ENCODE results near the gene PAXIP1.
"Not testable (repeated sequence)": the region's sequence is repeated elsewhere in the genome, so short reads cannot be mapped to it uniquely, and the experiment has no call there.

PAXIP1 gene, protein sequence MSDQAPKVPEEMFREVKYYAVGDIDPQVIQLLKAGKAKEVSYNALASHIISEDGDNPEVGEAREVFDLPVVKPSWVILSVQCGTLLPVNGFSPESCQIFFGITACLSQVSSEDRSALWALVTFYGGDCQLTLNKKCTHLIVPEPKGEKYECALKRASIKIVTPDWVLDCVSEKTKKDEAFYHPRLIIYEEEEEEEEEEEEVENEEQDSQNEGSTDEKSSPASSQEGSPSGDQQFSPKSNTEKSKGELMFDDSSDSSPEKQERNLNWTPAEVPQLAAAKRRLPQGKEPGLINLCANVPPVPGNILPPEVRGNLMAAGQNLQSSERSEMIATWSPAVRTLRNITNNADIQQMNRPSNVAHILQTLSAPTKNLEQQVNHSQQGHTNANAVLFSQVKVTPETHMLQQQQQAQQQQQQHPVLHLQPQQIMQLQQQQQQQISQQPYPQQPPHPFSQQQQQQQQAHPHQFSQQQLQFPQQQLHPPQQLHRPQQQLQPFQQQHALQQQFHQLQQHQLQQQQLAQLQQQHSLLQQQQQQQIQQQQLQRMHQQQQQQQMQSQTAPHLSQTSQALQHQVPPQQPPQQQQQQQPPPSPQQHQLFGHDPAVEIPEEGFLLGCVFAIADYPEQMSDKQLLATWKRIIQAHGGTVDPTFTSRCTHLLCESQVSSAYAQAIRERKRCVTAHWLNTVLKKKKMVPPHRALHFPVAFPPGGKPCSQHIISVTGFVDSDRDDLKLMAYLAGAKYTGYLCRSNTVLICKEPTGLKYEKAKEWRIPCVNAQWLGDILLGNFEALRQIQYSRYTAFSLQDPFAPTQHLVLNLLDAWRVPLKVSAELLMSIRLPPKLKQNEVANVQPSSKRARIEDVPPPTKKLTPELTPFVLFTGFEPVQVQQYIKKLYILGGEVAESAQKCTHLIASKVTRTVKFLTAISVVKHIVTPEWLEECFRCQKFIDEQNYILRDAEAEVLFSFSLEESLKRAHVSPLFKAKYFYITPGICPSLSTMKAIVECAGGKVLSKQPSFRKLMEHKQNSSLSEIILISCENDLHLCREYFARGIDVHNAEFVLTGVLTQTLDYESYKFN

DNA sequence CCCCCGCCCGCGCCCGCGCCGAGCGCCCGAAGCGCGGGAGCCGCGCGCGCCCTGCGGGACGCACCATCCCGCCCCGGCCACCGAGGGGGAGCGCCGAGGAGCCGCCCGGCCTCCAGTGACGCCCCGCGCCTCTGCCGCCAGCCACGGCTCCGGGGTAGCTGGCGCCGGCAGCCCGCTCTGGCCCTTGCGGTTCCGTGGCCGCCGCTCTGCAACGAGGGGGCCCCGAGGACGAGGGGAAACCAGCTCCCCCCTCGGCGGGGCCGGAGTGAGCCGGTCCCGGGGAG, at the start of gene PAXIP1:
Gene PAXIP1 (minus strand): TSS at position 33 of the 284 bp plus-strand sequence. CDS start 195 bp downstream, outside the sequence.
- DNase-seq (ENCODE audit: low spot score) = peak; percentile 78

DNA sequence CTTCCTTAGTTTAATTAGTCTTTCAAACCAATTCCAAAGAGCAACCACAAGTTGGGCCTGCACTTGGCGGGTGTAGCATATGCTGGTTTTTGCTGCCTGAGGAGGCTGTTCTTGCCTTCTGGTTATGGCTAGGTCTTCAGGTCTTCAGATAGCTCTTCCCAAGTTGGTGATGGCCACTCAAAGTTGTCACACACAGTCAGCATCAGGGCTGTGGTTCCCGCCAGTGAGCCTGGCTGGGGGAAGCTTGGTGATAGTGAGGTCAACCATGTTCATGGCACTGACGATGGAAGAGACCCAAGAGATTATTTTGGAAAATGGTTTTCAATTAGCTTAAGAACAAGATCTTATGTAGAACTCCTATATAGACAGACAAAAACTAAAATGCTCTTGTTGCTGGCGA, 48.4 kb upstream of the PAXIP1 start:
- no peak for DNase-seq (ENCODE audit: low spot score)

DNA sequence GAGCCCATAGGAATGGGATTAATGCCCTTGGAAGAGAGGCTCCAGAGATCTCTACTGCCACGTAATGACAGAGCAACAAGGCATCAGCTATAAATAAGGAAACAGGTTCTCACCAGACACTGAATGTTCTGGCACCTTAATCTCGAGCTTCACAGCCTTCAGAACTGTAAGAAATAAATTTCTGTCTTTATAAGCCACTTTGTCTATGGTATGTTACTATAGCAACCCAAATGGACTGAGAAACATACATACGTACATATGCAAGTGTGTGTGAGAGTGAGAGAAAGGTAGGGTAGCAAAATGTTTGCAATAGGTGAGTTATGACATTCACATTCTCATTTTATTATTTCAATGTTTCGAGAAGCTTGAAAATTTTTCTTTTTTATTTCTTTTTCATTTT, 45.1 kb upstream of the PAXIP1 start:
- DNase-seq (ENCODE audit: low spot score) = no peak

DNA sequence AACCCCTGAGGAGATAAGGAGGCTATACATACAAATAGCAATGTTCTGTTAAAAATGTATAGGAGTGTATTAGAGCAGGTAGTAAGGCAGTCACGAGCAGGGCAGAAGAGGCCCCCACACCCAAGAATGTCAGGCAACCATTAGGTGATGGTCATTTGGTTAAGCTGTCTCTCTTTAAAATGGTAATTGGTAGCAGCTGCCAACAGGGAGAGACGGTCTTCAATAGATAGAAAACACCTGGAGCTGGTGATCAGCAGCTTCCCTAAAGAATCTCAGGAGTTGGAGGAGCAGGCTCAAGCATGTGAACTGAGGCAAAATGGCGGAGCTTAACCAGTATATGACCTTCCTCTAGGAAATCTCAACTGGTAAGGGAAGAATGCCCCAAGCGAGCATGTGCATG, 40.8 kb upstream of the PAXIP1 start:
- DNase-seq (ENCODE audit: low spot score) = no peak

DNA sequence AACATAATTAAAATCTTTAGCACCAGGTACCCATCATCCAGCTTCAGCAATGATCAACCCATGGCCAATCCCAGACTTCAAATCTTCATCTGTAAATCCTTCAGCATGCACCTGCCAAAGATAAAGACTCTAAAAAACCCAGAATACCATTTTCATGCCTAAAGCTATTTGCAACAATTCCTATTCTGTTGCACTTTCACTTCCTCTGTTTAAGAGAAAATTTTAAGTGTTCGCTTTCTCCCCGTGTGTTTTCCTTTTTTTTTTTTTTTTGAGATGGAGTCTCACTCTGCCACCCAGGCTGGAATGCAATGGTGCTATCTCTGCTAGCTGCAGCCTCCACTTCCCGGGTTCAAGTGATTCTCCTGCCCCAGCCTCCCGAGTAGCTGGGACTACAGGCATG, 35.4 kb upstream of the PAXIP1 start:
- DNase-seq (ENCODE audit: low spot score) = no peak

DNA sequence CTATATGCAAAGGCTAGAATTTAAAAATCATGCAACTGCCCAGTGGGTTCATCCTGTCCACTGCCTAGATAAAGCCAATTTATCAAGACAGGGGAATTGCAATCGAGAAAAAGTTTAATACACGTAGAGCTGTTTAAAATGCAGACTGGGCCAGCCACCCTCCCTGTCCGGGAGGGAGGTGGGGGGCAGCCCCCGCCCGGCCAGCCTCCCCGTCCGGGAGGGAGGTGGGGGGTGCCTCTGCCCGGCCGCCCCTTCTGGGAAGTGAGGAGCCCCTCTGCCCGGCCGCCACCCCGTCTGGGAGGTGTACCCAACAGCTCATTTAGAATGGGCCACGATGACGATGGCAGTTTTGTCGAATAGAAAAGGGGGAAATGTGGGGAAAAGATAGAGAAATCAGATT, 31.6 kb upstream of the PAXIP1 start:
- DNase-seq (ENCODE audit: low spot score) = not testable (repeated sequence)

DNA sequence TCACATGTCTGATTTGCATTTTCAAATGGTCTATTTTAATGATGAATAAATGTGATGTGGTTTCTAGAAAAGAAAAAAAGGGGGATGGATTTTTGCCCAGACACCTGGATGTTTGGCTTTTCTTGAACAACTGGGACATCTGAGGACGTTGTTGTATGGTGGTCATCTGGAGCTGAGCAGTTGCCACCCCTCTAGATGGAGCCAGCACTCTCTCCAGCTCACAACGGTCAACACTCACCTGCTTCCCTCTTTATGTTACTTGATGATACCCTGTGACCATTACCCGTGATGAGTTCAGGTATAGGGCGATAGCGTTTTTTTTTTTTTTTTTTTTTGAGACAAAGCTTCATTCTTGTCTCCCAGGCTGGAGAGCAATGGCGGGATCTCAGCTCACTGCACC, 30.1 kb upstream of the PAXIP1 start:
- DNase-seq (ENCODE audit: low spot score) = no peak

DNA sequence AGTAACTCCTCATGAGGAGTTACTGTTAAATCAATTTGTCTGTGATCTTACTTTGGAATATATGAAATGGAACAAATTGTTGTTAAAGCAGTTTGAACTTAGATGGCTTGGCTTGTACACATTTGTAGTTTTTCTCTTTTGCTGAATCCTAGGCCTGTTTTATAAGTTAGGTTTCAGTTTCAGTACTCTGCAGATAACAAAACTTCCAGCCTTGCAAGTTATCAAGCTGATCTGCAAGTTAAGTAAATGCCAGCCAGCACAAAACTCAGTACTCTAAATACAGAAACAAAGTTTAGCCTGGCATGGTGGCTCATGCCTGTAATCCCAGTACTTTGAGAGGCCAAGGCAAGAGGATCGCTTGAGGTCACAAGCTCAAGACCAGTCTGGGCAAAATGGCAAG, 25.0 kb upstream of the PAXIP1 start:
- DNase-seq (ENCODE audit: low spot score) = no peak

DNA sequence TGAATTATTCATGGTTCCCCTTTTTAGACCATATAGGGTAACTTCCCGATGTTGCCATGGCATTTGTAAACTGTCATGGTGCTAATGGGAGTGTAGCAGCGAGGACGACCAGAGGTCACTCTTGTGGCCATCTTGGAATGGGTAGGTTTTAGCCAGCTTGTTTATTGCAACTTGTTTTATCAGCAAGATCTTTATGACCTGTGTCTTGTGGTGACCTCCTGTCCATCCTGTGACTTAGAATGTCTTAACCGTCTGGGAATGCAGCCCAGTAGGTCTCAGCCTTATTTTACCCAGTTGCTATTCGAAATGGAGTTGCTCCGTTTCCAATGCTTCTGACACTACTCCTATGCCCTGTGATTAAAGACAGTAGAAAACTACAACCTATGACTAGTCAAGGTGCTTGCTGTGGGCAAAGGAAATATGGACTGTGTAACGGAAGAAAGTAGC, 18.8 kb upstream of the PAXIP1 start:
- DNase-seq (ENCODE audit: low spot score) = no peak

DNA sequence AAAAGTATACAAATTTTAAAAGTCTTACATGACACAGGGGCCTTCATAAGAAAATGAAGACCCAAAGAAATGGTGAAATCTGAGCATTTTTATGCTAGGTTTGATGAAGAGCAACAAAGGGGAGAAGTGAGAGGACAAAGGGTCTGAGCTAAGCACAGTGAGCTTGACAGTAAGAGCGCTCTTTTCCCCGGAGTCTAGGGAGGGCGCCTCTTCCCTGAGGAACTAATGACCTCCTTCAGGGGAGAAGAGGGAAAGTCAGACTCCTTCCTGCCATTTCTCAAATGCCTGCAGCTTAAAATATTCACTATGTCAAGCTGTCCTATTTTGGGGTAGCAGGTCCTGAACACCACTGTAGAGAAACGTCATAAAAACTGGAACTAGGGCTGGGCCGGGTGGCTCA, 18.1 kb upstream of the PAXIP1 start:
- DNase-seq (ENCODE audit: low spot score) = no peak

DNA sequence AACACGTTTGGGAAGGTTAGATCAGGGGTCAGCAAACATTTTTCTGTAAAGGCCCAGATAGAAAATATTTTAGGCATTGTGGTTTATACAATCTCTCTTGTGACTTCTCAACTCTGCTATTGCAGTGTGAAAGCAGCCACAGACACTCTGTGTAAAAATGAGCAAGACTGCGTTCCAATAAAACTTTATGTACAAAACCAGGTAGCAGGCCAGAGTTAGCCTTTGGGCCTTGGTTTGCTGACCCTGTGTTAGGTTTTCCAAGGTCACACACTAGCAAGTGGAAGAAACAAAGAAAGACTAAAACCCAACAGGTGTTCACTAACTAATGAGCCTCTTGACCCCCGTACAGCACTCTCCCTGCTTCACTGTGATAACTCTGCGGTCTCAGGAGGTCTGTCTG, 14.9 kb upstream of the PAXIP1 start:
- DNase-seq (ENCODE audit: low spot score) = no peak

DNA sequence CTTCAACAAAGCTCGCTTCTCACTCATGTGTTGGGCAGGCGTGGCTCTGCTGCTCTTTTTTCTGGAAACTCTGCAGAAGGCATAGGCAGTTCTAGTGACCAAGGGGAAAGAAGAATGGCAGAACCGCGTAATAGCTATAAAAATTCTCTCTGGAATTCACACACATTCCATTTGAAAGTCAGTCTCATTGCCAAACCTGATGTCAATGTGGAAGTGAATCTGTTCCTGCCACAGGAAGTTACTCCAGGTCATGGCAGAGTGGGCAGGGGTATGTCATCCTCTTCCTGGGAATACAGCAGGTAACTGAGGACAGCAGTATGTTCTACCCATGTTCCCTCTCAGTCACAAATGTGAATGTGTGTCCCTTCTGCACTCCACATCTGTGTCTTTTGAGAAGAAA, 8.2 kb upstream of the PAXIP1 start:
- no peak for DNase-seq (ENCODE audit: low spot score)

DNA sequence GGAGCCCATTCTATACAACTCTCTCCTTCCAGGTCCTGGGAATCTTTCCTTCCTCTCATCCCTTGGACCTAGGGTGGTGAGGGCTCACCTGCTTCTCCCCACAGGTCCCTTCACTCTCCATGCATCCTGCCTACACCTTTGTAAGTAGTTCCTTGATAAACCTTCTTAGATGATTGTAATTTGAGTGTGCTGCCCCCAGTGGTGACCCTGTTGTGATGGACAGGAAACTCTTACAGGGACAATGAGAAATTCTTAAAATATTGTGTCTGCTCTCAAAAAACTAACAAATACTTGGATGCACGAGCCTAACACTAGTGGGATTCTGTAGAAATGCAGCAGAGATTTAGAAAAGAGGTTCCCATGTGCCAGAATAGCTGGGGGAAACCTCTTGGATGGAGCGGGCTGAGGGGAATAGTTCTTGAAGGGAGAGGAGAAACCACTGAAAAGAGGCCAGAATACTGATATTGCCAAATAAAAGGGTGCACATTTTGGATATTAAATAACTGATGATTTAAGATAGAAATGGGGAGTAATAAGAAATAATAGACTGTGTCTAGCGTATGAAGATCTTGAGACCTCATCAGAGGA, 6.7 kb upstream of the PAXIP1 start:
- DNase-seq (ENCODE audit: low spot score) = peak; percentile 32

DNA sequence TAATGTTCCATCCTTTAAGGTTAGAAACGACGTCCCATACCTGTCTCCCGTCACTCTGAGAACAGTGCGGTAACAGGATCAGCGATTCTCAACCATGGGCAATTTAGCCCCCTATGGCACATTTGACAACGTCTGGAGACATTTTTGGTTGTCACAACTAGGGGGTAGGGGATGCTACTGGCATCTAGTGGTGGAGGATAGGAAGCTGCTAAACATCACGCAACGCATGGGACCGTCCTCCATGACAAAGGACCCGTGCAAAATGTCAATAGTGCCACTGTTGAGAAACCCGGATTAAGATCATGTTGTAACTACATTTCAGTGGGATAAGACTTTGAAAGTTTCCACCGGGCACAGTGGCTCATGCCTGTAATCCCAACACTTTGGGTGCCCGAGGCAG, 5.0 kb upstream of the PAXIP1 start:
- DNase-seq (ENCODE audit: low spot score) = peak; percentile 30

DNA sequence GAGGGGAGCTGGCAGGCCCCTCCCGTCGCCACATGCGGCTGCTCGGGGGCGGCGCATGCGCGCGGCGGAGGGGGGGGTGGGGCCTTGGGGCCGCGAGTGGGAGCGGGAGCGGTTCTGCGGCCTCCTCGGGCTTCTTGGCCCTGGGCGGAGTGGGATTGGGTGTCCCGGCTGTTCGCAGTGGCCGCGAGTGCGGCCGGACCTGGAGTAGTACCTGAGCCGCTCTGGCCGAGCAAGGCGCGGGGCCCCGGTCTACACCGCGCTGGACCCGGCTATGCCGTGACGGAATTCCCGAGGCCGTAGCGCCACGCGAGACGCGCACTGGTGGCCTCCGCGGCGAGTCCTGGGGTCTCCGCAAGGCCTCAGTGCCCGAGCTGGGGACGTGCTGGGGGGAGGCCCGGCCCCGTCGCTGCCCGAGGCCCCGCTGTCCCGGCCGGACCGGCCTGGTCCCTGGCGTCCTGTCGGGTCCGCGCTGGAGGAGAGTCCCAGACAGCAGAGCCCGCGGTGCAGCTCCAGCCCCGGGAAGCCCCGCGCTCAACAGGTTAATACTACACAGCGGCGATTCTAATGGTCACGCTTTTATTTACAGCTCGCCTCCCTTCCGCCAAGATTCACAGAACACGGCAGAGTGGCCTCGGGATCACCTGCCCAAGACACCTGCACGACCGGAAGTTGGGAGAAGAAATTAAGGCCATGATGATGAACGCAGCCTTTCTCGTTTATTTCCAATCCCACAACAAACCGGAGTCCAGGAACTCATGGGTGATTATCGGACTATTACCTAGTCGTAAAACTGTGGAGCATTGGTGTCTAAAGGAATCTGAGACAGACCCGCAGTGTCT, 671 bp upstream of the PAXIP1 start:
- peak; percentile 97 for DNase-seq (ENCODE audit: low spot score)

DNA sequence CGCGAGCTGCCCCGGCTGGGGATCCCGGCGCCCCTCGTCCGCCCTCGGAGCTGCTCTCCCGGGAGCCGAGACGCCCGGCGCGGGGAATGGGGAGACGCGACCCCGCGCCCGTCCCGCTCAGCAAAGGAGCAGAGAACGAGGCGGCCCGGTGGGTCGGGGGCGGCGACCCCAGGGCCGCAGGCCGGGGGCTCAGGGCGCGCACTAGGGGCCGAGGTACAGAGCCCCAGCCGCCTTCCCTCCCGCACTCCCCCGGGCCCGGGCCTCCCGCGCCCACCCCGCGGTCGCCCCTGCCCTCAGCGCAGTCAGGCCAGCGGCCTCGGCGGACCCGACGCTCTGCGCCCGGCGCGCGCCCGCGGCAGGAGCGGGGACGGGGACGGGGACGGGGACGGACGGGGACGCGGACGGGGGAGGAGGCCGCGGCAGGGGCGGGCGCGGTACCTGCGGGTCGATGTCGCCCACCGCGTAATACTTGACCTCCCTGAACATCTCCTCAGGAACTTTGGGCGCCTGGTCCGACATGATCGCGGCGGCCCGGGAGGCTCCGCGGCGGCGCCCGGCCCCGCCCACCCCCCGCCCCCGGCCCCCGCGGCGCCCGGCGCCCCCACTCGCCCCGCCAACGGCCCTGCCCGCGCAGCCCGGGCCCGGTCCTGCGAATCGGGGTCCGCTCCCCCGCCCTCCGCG, 373 bp downstream of the PAXIP1 start:
- DNase-seq (ENCODE audit: low spot score) = peak; percentile 54

DNA sequence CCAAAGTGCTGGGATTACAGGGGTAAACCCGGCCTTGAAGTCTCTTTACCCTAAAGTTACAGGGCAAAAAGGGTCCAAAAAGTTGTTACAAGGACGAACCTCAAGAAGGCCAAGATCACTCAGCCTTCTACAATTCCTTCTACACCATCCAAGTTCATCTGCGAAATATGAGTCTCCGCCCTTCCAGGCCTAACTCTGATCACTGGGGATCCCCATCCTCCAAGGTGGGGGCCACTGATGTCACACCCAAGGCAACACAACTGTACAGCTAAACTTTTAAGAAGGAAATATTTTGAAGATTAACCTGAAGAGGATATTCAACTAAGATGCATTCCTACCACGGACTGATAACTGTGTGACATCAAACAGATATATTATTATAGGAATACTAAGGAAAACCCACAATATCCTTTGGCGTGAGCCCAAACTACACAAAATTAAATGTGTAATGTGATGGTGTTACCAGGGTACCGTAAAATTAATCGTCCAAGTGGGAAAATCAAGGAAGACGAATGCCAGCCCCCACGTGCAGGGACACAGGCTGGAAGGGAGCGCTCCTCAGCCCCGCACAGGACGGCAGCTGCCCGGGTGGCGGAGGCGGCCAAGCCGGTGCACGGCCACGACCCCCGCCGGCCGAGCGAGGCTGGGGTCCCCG, 1.0 kb downstream of the PAXIP1 start:
- DNase-seq (ENCODE audit: low spot score) = peak; percentile 10

DNA sequence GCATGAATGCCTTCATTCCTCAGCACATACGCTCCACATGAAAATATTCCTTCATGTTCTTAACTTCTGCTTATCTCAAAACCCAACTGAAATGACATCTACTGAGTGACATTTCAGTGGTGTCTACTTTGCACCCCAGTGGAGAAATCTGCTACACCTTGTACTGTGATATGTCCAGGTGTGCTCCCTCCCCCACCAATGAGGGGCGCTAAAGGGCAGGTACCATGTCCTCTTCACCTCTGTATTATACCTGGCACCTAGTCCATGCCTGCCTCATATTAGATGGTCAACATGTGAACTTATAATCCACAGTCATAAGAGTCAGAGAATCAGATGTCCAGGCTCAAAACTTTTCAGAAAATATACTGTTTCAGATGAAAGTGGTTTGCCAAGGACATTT, 2.1 kb downstream of the PAXIP1 start:
- DNase-seq (ENCODE audit: low spot score) = no peak

DNA sequence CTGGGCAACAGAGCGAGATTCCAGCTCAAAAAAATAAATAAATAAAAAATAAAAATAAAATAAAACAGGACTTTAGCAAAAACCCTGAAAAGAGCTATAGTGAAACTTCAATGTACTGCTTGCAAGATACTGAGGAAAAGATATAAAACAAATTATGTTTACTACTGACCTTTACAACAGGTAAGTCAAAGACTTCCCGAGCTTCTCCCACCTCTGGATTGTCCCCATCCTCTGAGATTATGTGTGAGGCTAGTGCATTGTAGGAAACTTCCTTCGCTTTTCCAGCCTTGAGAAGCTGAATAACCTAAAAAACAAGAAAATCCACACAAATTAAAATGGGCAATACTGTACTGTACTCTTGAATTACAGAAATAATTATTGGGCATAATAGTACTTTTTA, 4.4 kb downstream of the PAXIP1 start:
- DNase-seq (ENCODE audit: low spot score) = no peak

DNA sequence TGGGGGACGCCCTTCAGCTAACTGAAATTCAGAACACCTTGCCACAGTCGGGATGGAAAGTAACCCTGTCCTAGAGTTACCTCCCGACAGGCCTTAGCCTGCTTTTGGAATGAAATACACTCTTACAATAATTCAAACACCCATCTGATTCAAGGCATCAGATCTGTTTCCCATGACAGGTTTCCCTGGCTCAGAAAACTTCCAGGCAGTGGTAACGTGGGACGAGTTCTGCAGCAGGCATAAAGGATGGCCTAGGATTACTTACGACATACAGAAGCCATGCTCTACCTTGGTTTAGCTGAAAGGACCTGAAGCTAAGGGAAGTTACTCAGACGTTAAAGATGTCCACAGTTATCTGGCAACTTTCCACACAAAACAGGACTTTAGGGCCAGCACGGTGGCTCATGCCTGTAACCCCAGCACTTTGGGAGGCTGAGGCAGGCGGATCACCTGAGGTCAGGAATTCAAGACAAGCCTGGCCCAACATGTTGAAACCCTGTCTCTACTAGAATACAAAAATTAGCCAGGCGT, 5.0 kb downstream of the PAXIP1 start:
- no peak for DNase-seq (ENCODE audit: low spot score)
